Measurements from ENCODE around the gene NRTN. TPM values are rescaled to one million over a fixed set of nuclear protein-coding genes. Genes with fewer than 3 reads are reported as not detected.

The NRTN gene
- total and polyA plus RNA-seq, 2 donors (not counting 1 experiment from before 2014, with no cell fraction given), result 0.27 TPM; not detected in 1

- no peak overlapping the region for H2AFZ ChIP-seq (ENCODE audit: insufficient read depth, low read depth, low read length, poor library complexity, severe bottlenecking)
- H4K20me1 ChIP-seq (ENCODE audit: control insufficient read depth, insufficient read depth, low read length, poor library complexity, severe bottlenecking), result peaks cover under 1% of the 10 kb centered on the region
- Mint-ChIP-seq H3K4me1 (peaks cover 6% of the 10 kb centered on the region), H3K4me3 (no peak overlapping the region), H3K27ac (no peak overlapping the region), H3K9me3 (ENCODE audit: insufficient read depth) (no peaks in the 10 kb centered on the region), H3K27me3 (peaks cover 13% of the 10 kb centered on the region)
- H3K27ac ChIP-seq (ENCODE audit: low read length in 2 of 2), result no peak overlapping the region
- no peak overlapping the region for H3K9ac ChIP-seq (ENCODE audit: low read length)
- DNase-seq, result peak; percentile 14
- H3K79me2 ChIP-seq (ENCODE audit: control insufficient read depth, insufficient read depth, low read length), result no peaks in the 10 kb centered on the region
- ChIA-PET CTCF (interaction anchor here (0.9 to 2.7 kb wide), 4 partner anchors 9 to 108 kb away, joined by 3 to 11 read pairs (median 4); partner anchors contain the start of genes NRTN and RPL36), POLR2A (no interaction called here)
- H3K4me3 ChIP-seq (ENCODE audit: control extremely low read depth in 1 of 5, extremely low read depth in 1 of 5, insufficient read depth in 1 of 5, low read depth in 2 of 5, low read length in 4 of 5), result no peak overlapping the region
- intact Hi-C loops (cut with micrococcal nuclease), result no loop called here
- H3K4me1 ChIP-seq (ENCODE audit: control insufficient read depth in 2 of 2, insufficient read depth in 2 of 2, low read length in 2 of 2), result peaks cover 0 to 9% of the 10 kb centered on the region in 2 donors
- no peak for ATAC-seq (ENCODE audit: low read depth)
- H3K4me2 ChIP-seq (replicated peaks; ENCODE audit: low read depth, low read length, poor library complexity, severe bottlenecking), result no peak overlapping the region
- H3K9me3 ChIP-seq (ENCODE audit: control extremely low read depth in 1 of 3, control insufficient read depth in 2 of 3, insufficient read depth in 1 of 3, low read length in 2 of 3), result peaks cover 0 to 20% (median 3%) of the 10 kb centered on the region in 3 donors
- H3K27me3 ChIP-seq (replicated peaks in 1 of 4; ENCODE audit: control extremely low read depth in 1 of 4, control insufficient read depth in 3 of 4, insufficient read depth in 4 of 4, low read length in 3 of 4), result peaks cover 0 to 31% (median 6%) of the 10 kb centered on the region in 4 experiments
- TF ChIP-seq EZH2 (IDR thresholded peaks at IDR 0.05; ENCODE audit: borderline replicate concordance, insufficient read depth, low read depth, low read length, poor library complexity, severe bottlenecking) (no peak), CTCF (IDR thresholded peaks at IDR 0.05) (no peak)
- H3K36me3 ChIP-seq (replicated peaks in 1 of 2; ENCODE audit: control extremely low read depth in 1 of 2, control insufficient read depth in 1 of 2, extremely low read depth in 1 of 2, insufficient read depth in 2 of 2, low read length in 1 of 2), result no peaks in the 10 kb centered on the region
- 93% methylated on average over 5 of the region's 7 CpGs for WGBS (ENCODE audit: insufficient coverage)
Measured at GRCh38 chr19:5795382-5795919, 9.4 kb upstream of the NRTN start.

DNA sequence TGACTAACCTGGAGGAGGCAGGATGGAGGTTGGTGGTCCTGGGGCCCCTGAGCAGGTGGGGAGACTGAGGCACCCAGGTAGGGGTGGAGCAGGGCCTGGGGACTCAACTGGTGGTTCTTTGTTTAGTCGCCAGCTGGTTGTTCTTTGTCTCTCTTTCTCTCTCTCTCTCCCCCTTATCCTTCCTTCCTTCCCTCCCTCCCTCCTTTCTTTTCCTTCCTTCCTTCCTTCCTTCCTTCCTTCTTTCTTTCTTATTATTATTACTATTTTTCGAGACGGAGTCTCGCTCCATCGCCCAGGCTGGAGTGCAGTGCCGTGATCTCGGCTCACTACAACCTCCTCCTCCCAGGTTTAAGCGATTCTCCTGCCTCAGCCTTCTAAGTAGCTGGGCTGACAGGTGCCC is 6.6 kb upstream of the NRTN start:
- H3K79me2 ChIP-seq (ENCODE audit: control insufficient read depth, insufficient read depth, low read length), result no peaks in the 10 kb centered on the region
- Mint-ChIP-seq H3K9me3 (ENCODE audit: insufficient read depth) (no peaks in the 10 kb centered on the region), H3K27ac (no peak overlapping the region), H3K27me3 (peaks cover 27% of the 10 kb centered on the region), H3K4me3 (no peak overlapping the region), H3K4me1 (peaks cover 8% of the 10 kb centered on the region)
- H3K4me3 ChIP-seq (ENCODE audit: control extremely low read depth in 1 of 5, extremely low read depth in 1 of 5, insufficient read depth in 1 of 5, low read depth in 2 of 5, low read length in 4 of 5), result no peak overlapping the region
- DNase-seq, result no peak
- intact Hi-C loops (cut with micrococcal nuclease), result no loop called here
- no peak overlapping the region for H3K27ac ChIP-seq (ENCODE audit: low read length in 2 of 2)
- H3K27me3 ChIP-seq (replicated peaks in 1 of 4; ENCODE audit: control extremely low read depth in 1 of 4, control insufficient read depth in 3 of 4, insufficient read depth in 4 of 4, low read length in 3 of 4), result peaks cover 0 to 57% (median 19%) of the 10 kb centered on the region in 4 experiments
- no peak overlapping the region for H2AFZ ChIP-seq (ENCODE audit: insufficient read depth, low read depth, low read length, poor library complexity, severe bottlenecking)
- TF ChIP-seq EZH2 (IDR thresholded peaks at IDR 0.05; ENCODE audit: borderline replicate concordance, insufficient read depth, low read depth, low read length, poor library complexity, severe bottlenecking) (no peak), CTCF (IDR thresholded peaks at IDR 0.05) (no peak)
- H3K9me3 ChIP-seq (ENCODE audit: control extremely low read depth in 1 of 3, control insufficient read depth in 2 of 3, insufficient read depth in 1 of 3, low read length in 2 of 3), result peaks cover 0 to 27% (median 0%) of the 10 kb centered on the region in 3 donors
- H3K9ac ChIP-seq (ENCODE audit: low read length), result no peak overlapping the region
- no peak overlapping the region for H3K4me2 ChIP-seq (replicated peaks; ENCODE audit: low read depth, low read length, poor library complexity, severe bottlenecking)
- WGBS (ENCODE audit: insufficient coverage), result 73% methylated on average over 2 of the region's 8 CpGs
- no peak for ATAC-seq (ENCODE audit: low read depth)
- no peaks in the 10 kb centered on the region for H3K36me3 ChIP-seq (replicated peaks in 1 of 2; ENCODE audit: control extremely low read depth in 1 of 2, control insufficient read depth in 1 of 2, extremely low read depth in 1 of 2, insufficient read depth in 2 of 2, low read length in 1 of 2)
- ChIA-PET CTCF (no interaction called here), POLR2A (no interaction called here)
- no peaks in the 10 kb centered on the region for H4K20me1 ChIP-seq (ENCODE audit: control insufficient read depth, insufficient read depth, low read length, poor library complexity, severe bottlenecking)
- H3K4me1 ChIP-seq (ENCODE audit: control insufficient read depth in 2 of 2, insufficient read depth in 2 of 2, low read length in 2 of 2), result peaks cover 5 to 6% of the 10 kb centered on the region in 2 donors

All from B cell (primary cell).